Keratinocyte (primary cell): Measurements from ENCODE around the gene TMC5. TPM values are rescaled to one million over a fixed set of nuclear protein-coding genes. Genes with fewer than 3 reads are reported as not detected.

Experiments used
- DNase-seq: peaks from one replicate; pipeline ENCODE4 v3.0.0-alpha.2; 2011; ENCODE audit warnings: low read depth, missing footprints, low spot score
- FAIRE-seq: peaks from 2 replicates; lab custom pipeline; 2011; peaks lifted over from hg19 to GRCh38; lab: Jason Lieb, UNC
- H2AFZ ChIP-seq: 2 replicates; pipeline ENCODE4 v1.6.0; 2012; ENCODE audit warnings: low read length, control low read depth, inconsistent platforms; ENCODE audit not compliant: control insufficient read depth
- H3K27ac ChIP-seq: 2 replicates; pipeline ENCODE4 v1.5.1; 2011; ENCODE audit warnings: low read length; ENCODE audit not compliant: control insufficient read depth, insufficient read depth
- H3K27me3 ChIP-seq: 3 replicates; pipeline ENCODE4 v1.6.0; 2011; ENCODE audit warnings: low read length; ENCODE audit not compliant: control insufficient read depth, insufficient read depth; ENCODE audit errors: extremely low read depth
- H3K36me3 ChIP-seq, 2 experiments: 2 replicates in 1 of 2; 3 replicates in 1 of 2; pipeline ENCODE4 v1.5.1; 2011; ENCODE audit warnings: low read length in 2 of 2, mild to moderate bottlenecking in 1 of 2; ENCODE audit not compliant: control insufficient read depth in 2 of 2, insufficient read depth in 2 of 2; ENCODE audit errors: extremely low read depth in 1 of 2
- H3K4me1 ChIP-seq: 3 replicates; pipeline ENCODE4 v1.5.1; 2011; ENCODE audit warnings: low read length; ENCODE audit not compliant: control insufficient read depth, insufficient read depth; ENCODE audit errors: extremely low read depth
- H3K4me2 ChIP-seq: 3 replicates; pipeline ENCODE4 v1.6.0; 2011; ENCODE audit warnings: low read depth, low read length; ENCODE audit not compliant: control insufficient read depth, insufficient read depth; ENCODE audit errors: extremely low read depth
- H3K4me3 ChIP-seq, 3 experiments: fragments of 200-600 bp in 1 of 3; sonication (generic) in 1 of 3; 2 replicates in 2 of 3; 3 replicates in 1 of 3; pipeline ENCODE4 v1.5.1; 2011 to 2016; ENCODE audit warnings: low read length in 3 of 3, mild to moderate bottlenecking in 3 of 3, control low read depth in 2 of 3, inconsistent platforms in 1 of 3, low read depth in 1 of 3, mixed read lengths in 1 of 3, mixed run types in 1 of 3, moderate library complexity in 1 of 3; ENCODE audit not compliant: control insufficient read depth in 2 of 3, insufficient read depth in 2 of 3; ENCODE audit errors: extremely low read depth in 1 of 3
- H3K79me2 ChIP-seq: 2 replicates; pipeline ENCODE4 v1.6.0; 2012; ENCODE audit warnings: low read length; ENCODE audit not compliant: control insufficient read depth, insufficient read depth
- H3K9ac ChIP-seq: 3 replicates; pipeline ENCODE4 v1.6.0; 2011; ENCODE audit warnings: low read length; ENCODE audit not compliant: control insufficient read depth, insufficient read depth; ENCODE audit errors: extremely low read depth
- H3K9me1 ChIP-seq: 3 replicates; pipeline ENCODE4 v1.6.0; 2011; ENCODE audit warnings: low read length; ENCODE audit not compliant: control insufficient read depth, insufficient read depth; ENCODE audit errors: extremely low read depth
- H3K9me3 ChIP-seq: 2 replicates; pipeline ENCODE4 v1.5.1; 2012; ENCODE audit warnings: low read depth, low read length; ENCODE audit not compliant: control insufficient read depth
- H4K20me1 ChIP-seq: 3 replicates; pipeline ENCODE4 v1.6.0; 2011; ENCODE audit warnings: low read length; ENCODE audit not compliant: control insufficient read depth, insufficient read depth; ENCODE audit errors: extremely low read depth
- EZH2 ChIP-seq: IDR thresholded peaks from one replicate; pipeline ENCODE4 v1.6.1; 2012; ENCODE audit warnings: inconsistent platforms, mild to moderate bottlenecking, low read length, moderate library complexity
- dilution Hi-C: fragments of 300-500 bp; cut with MboI; formaldehyde crosslinking; loops from one replicate; pipeline ENCODE4 v1.7.0; 2020; ENCODE audit warnings: low sequenced_read_pairs; ENCODE audit not compliant: extremely low pct_ligation_motif_present
- polyA plus RNA-seq, 5 experiments: library from polyadenylated mRNA; depleted of rRNA in 3 of 5; stranded (reverse) in 3 of 5; stranded (forward) in 1 of 5; unstranded in 1 of 5; fragments of >200 nt; gene quantifications; 1 replicate in 1 of 5; 2 replicates in 3 of 5; 3 replicates in 1 of 5; pipeline versions ENCODE4 v1.2.1 to v1.2.3, GENCODE V29; 2011 to 2012; ENCODE audit warnings: missing spikeins in 2 of 5, low read depth in 1 of 5, low replicate concordance in 1 of 5
- TF ChIP-seq, protein P1 (sequence below), 3 experiments: IDR thresholded peaks in 1 of 3; conservative IDR thresholded peaks in 1 of 3; optimal IDR thresholded peaks in 1 of 3; 2 replicates in 2 of 3; 3 replicates in 1 of 3; pipeline versions ENCODE3 to v1.5.1; 2011; ENCODE audit warnings: low read length in 3 of 3, mild to moderate bottlenecking in 3 of 3, moderate library complexity in 2 of 3, control low read depth in 1 of 3, inconsistent platforms in 1 of 3; ENCODE audit not compliant: insufficient read depth in 2 of 3; ENCODE audit errors: extremely low read depth in 1 of 3

The TMC5 gene
- polyA plus RNA-seq, 1 donor (not counting 4 experiments of a cell fraction or from before 2014, with no cell fraction given) = 0.18 TPM

DNA sequence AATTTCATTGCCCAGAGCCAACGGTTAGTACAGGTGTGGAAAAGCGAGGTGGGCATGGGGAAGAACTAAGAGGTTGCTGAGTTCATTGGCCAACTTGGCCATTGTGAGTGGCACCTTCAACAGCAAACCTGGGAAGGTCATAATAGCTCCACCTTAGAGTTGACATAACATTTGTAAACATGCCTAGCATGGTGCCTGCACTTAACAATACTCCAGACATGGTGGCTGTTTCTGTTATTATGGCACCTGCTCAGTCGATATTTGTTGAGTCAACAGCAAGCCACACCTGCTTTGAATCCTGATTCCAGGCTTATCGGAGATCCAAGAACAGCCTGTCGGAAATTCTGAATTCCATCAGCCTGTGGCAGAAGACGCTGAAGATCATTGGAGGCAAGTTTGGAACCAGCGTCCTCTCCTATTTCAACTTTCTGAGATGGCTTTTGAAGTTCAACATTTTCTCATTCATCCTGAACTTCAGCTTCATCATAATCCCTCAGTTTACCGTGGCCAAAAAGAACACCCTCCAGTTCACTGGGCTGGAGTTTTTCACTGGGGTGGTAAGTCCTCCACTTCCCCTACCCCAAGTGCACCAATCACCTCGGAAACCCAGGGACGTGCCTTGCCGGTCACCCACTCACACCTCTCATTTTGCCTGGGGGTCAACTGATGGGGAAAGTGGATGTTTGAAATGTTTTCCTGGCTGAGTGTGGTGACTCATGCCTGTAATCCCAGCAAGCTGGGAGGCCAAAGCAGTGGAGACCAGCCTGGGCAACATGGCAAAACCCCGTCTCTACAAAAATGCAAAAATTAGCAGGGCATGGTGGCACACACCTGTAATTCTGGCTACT lies 46.0 kb downstream of the TMC5 start:
- no peaks in the 10 kb centered on the region for H3K9me1 ChIP-seq
- no peaks in the 10 kb centered on the region for H3K36me3 ChIP-seq
- H4K20me1 ChIP-seq = no peaks in the 10 kb centered on the region
- H3K9ac ChIP-seq = no peak overlapping the region
- H3K4me1 ChIP-seq = no peaks in the 10 kb centered on the region
- H3K27ac ChIP-seq = no peak overlapping the region
- no peak overlapping the region for H3K4me2 ChIP-seq
- no peak overlapping the region for H3K4me3 ChIP-seq
- no peak for DNase-seq
- no peaks in the 10 kb centered on the region for H3K27me3 ChIP-seq
- H3K79me2 ChIP-seq = no peaks in the 10 kb centered on the region
- H2AFZ ChIP-seq = no peak overlapping the region
- dilution Hi-C loops = no loop called here
- TF ChIP-seq, protein P1, sequence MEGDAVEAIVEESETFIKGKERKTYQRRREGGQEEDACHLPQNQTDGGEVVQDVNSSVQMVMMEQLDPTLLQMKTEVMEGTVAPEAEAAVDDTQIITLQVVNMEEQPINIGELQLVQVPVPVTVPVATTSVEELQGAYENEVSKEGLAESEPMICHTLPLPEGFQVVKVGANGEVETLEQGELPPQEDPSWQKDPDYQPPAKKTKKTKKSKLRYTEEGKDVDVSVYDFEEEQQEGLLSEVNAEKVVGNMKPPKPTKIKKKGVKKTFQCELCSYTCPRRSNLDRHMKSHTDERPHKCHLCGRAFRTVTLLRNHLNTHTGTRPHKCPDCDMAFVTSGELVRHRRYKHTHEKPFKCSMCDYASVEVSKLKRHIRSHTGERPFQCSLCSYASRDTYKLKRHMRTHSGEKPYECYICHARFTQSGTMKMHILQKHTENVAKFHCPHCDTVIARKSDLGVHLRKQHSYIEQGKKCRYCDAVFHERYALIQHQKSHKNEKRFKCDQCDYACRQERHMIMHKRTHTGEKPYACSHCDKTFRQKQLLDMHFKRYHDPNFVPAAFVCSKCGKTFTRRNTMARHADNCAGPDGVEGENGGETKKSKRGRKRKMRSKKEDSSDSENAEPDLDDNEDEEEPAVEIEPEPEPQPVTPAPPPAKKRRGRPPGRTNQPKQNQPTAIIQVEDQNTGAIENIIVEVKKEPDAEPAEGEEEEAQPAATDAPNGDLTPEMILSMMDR (optimal IDR thresholded peaks at IDR 0.05 in 1 of 3, IDR thresholded peaks at IDR 0.05 in 1 of 3, conservative IDR thresholded peaks at IDR 0.05 in 1 of 3; ENCODE audit: extremely low read depth in 1 of 3, insufficient read depth in 2 of 3, low read length in 3 of 3) = no peak
- no peak for TF ChIP-seq EZH2
- H3K9me3 ChIP-seq = no peaks in the 10 kb centered on the region
- FAIRE-seq = no peak

DNA sequence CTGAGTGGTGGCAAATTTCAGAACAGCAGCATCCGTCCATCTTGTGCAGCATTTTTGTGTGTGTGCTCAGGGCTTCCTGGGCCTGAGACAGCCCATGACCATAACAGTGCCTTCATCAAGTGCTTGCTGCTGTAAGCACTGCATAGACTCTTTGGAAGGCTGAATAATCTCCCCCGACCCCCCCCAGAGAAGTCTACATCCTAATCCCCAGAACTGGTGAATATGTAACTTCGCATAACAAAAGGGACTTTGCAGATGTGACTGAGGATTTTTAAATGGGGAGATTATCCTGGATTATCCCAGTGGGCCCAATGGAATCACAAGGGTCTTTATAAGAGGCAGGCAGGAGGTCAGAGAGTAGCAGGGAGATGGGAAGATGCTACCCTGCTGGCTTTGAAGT lies 50.6 kb downstream of the TMC5 start:
- H3K27ac ChIP-seq = no peak overlapping the region
- H3K9me3 ChIP-seq = no peaks in the 10 kb centered on the region
- FAIRE-seq (no peak), DNase-seq (no peak)
- H3K4me2 ChIP-seq = no peak overlapping the region
- no peaks in the 10 kb centered on the region for H3K36me3 ChIP-seq
- no peaks in the 10 kb centered on the region for H3K9me1 ChIP-seq
- H3K4me1 ChIP-seq = no peaks in the 10 kb centered on the region
- TF ChIP-seq EZH2 = no peak
- TF ChIP-seq, protein P1 (optimal IDR thresholded peaks at IDR 0.05 in 1 of 3, IDR thresholded peaks at IDR 0.05 in 1 of 3, conservative IDR thresholded peaks at IDR 0.05 in 1 of 3; ENCODE audit: extremely low read depth in 1 of 3, insufficient read depth in 2 of 3, low read length in 3 of 3) = no peak
- H3K79me2 ChIP-seq = no peaks in the 10 kb centered on the region
- H3K27me3 ChIP-seq = no peaks in the 10 kb centered on the region
- dilution Hi-C loops = no loop called here
- no peak overlapping the region for H3K4me3 ChIP-seq
- no peaks in the 10 kb centered on the region for H4K20me1 ChIP-seq
- H3K9ac ChIP-seq = no peak overlapping the region
- no peak overlapping the region for H2AFZ ChIP-seq
